NOMO-1 (cell line): ENCODE results near the gene JPT1.

Experiments
- DNase-seq, 2 experiments: peaks; one replicate each; lab custom pipeline; 2025; ENCODE audit not compliant: unreplicated experiment in 2 of 2; lab: John Stamatoyannopoulos, UW

Gene JPT1

GRCh38 chr17:75087558-75088453 lies 66.5 kb downstream of the JPT1 start, which contains the start of gene SLC16A5:
SLC16A5 (plus strand) TSS chr17:75087954; CDS start chr17:75093637, 5,683 bp downstream.
- DNase-seq = peak; percentile 70 to 87

GRCh38 chr17:75087182-75087557 lies 67.1 kb downstream of the JPT1 start:
- no peak for DNase-seq

GRCh38 chr17:75086496-75087181 lies 67.7 kb downstream of the JPT1 start:
- no peak for DNase-seq
